Activated CD4-positive, alpha-beta T cell treated with anti-CD3 and anti-CD28 coated beads, Interleukin-2, Interleukin-6, amounts not matched to agents 100 ng/mL and 50 ng/mL, durations not matched to agents 16 hours and 8 hours (primary cell): Measurements from ENCODE around the gene PTPN4.
"Not testable (repeated sequence)": the region's sequence is repeated elsewhere in the genome, so short reads cannot be mapped to it uniquely, and the experiment has no call there.

Source experiments
- DNase-seq: peaks from one replicate; pipeline ENCODE4 v3.0.0-alpha.2; 2020

The PTPN4 gene

GRCh38 chr2:119769645-119770044 is 9.9 kb downstream of the PTPN4 start:
- DNase-seq = no peak

DNA sequence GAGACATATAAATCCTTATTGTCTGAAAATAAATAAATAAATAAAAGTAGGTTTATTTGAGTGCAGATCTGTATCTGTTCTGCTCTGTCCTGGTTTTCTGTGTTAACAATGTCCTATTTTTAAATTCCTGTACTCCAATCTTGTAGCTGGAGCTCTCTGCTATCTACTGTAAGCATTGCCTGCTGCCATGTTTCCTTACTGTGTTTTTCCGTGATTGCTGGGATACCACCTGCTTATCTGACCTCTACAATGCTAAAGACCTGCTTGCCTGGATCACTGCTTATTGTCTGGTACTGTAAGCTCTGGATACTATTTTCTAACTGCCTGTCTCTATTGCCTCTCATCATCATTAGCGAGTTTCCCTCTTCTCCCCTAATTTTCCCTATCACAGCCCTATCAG is 11.6 kb downstream of the PTPN4 start:
- no peak for DNase-seq

- no peak for DNase-seq
Observed at GRCh38 chr2:119772128-119772527, 12.4 kb downstream of the PTPN4 start.

DNA sequence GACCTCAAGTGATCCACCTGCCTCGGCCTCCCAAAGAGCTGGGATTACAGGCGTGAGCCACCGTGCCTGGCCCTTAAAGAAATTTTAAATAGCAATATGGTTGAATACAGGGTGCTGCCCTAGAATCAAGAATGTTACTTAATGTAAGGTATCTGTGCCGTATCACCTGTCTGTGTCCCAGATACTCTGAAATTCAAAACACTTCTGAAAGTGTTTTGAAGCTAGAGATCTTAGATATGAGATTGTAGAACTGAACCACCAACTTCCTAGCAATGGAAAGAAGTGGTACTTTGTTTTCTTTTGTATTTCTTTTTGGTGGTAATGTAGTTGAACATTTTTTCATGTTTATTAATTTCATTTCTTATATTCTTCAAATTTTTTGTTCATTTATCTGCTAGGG is 13.0 kb downstream of the PTPN4 start:
- DNase-seq = no peak

DNA sequence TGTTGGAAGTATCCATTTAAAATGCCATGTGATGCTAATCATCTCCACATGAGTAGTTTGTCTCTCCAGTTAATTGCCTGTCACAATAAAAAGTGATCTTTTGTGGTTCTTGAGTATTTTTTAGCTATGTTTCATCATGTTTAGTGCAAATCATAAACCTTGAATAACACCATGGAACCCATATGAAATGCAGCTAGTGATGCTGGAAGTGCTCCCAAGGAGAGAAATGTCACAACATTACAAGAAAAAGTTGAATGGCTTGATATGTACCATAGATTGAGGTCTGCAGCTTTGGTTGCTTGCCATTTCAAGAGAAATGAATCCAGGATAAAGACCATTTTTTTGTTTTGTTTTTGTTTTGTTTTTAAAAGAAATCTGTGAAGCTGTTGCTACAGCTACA is 14.3 kb downstream of the PTPN4 start:
- DNase-seq = no peak

DNA sequence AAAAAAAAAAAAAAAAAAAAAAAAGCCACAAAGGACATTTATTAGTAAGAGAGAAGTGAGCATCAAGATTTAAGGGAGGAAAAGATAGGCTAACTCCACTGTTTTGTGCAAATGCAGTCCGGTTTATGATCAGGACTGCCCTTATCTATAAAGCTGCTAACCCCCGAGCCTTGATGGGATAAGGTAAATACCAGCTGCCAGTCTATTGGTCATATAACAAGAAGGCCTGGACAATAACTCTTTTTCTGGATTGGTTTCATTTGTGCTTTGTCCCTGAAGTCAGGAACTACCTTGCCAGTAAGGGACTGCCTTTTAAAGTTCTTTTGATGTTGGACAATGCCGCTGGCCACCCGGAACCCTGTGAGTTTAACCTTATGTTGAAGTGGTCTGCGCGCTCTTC is 15.4 kb downstream of the PTPN4 start:
- DNase-seq = no peak

- no peak for DNase-seq
Observed at GRCh38 chr2:119782308-119783027, 22.7 kb downstream of the PTPN4 start.

- no peak for DNase-seq
Observed at GRCh38 chr2:119784876-119785275, 25.2 kb downstream of the PTPN4 start.

GRCh38 chr2:119786295-119786694 is 26.6 kb downstream of the PTPN4 start:
- DNase-seq = no peak

DNA sequence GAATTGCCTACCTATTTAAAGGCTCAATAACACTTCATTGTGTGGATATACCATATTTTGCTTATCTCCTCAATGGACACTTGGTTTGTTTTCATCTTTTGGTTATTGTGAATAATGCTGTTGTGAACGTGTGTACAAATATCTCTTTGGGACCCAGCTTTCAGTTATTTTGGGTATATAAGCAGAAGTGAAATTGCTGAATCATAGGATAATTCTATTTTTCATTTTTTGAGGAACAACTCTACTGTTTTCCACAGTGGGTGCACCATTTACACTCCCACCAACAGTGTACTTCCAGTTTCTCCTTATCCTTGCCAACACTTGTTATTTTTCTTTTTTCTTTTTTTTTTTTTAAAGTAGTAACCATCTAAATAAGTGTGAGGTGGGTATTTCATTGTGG is 29.0 kb downstream of the PTPN4 start:
- no peak for DNase-seq

DNA sequence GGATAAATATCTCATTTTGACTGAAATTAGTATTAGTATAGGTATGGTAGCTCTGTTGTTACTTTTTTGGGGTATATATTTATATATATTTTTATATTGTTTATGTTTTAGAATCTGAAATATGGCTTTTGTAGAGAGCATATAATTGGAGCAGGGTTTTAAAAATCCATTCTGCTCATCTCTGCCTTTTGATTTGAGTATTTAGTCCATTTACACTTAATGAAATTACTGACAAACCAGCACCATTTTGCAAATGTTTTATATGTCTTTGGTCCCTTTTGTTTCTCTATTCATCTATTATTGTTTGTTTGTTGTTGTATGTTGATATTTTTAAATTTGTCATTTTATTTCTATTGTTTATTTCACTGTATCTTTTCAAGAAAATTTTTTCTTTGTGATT is 30.7 kb downstream of the PTPN4 start:
- DNase-seq = no peak

- no peak for DNase-seq
Observed at GRCh38 chr2:119792907-119793312, 33.2 kb downstream of the PTPN4 start.

DNA sequence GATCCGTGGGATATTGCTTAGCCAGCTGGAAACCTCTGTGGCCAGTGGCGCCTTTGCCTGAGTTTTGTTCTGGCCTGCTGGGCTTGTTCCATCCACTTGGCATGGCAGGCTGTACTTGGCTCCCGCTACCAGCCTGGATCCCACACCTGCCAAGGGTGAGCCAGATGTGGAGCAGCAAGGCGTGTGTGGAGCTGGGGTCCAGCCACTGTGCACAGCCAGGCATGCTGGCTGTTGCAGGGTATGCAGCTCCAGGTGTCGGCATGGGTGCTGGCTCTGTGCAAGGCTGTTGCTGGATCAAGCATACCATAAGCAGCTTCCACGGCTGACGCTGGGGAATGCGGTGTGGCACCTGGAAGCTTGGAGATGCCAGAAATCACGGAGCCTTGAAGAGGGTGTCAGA is 34.5 kb downstream of the PTPN4 start:
- no peak for DNase-seq

DNA sequence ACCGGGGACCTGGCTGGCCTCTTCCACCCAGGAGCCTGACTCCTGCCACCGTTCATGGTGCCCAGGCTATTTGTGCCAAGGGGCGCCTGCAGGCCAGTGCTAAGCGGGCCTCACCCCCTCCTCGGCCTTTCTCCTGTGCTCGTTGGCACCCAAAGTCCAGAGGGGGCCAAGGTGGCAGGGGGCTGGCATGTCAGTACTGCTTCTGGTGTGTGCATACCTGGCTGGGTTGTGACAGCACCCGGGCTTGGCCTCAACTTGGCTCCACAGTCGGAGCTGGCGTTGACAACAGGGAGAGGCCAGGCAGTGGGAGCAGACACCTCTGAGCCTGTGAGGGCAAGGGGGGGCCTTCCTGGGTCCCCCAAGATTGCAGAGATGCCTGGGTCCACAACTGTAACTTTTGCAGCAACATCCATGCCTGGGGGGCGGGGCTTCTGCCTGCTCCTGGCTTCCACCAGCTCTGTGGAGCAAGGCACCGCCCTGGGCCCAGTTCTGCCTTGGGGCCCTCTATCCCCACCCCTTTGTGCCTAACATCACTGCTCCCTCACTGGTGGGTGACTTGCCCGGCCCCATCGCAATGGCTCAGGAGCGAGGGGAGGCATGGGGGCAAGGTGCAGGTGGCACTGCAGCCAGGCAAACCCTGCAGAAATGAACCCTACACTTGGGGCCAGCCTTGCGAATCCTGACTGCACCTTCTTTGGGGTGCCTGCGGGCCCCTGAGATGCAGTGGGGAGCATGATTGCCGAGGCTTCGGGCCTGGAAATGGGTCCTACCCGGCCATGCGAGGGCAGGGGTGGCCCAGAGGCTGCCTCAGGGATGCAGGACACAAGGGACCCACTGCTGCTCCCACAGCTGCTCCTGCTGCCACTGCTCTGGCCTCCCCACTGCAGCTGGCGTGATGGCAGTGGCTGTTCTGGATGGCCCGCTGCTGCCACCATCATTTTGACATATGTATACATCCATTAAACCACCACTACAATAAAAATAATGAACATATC is 35.9 kb downstream of the PTPN4 start:
- no peak for DNase-seq

DNA sequence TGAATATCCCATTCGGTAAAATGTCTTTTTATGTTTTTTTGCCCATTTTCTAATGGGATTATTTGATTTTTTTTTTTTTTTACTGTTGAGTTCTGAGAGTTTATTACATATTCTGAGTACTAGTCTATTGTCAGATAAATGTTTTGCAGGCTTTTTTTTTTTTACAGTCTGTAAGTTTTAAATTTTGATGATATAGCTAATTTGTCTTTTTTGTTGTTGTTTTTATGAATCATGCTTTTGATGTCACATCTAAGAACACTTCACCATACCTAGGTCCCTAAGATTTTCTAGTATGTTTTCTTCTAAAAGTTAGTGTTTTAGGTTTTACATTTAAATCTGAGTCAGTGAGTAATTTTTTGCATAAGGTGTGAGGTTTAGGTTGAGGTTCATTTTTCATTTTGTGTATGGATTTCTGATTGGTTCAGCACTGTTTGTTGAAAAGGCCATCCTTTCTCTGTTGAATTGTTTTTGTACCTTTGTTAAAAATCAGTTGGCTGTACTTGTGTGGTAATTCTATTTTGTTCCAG is 40.7 kb downstream of the PTPN4 start:
- no peak for DNase-seq

- no peak for DNase-seq
Observed at GRCh38 chr2:119801040-119801439, 41.3 kb downstream of the PTPN4 start.

- not testable (repeated sequence) for DNase-seq
Observed at GRCh38 chr2:119801989-119802388, 42.3 kb downstream of the PTPN4 start.

GRCh38 chr2:119803101-119803500 is 43.4 kb downstream of the PTPN4 start:
- DNase-seq = no peak

DNA sequence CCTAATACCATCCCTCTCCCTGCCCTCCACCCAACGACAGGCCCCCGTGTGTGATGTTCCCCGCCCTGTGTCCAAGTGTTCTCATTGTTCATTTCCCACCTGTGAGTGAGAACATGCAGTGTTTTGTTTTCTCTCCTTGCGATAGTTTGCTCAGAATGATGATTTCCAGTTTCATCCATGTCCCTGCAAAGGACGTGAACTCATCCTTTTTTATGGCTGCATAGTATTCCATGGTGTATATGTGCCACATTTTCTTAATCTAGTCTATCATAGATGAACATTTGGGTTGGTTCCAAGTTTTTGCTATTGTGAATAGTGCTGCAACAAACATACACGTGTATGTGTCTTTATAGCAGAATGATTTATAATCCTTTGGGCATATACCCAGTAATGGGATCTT is 44.7 kb downstream of the PTPN4 start:
- DNase-seq = not testable (repeated sequence)

- DNase-seq = no peak
Observed at GRCh38 chr2:119808516-119809147, 48.9 kb downstream of the PTPN4 start.

DNA sequence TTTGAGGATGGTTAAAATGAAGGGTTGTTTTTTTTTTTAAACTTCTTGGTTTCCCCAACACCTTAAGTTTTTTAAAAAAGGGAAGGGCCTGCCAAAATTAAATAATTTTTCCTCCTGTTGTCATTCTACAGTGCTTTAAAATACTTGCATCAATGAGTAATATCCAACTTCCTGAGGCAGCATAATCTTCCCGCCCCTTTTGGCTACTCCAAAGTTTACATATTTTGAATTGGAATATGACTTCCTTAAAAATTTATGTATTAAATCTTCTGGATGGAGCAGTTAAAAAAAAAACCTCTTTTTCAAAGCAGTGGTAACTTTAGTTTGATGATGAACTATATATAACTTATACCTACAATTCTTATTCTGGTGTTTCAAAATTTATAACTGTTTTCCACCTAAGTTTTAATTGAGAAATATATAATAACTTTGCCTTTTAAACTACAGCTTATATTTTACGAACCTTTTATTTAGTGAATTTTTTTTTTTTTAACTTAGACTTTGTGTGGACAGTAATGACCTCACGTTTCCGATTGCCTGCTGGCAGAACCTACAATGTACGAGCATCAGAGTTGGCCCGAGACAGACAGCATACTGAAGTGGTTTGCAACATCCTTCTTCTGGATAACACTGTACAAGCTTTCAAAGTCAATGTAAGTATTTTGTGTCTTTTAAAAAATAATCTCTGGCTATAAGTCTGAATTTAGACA is 49.8 kb downstream of the PTPN4 start:
- no peak for DNase-seq

DNA sequence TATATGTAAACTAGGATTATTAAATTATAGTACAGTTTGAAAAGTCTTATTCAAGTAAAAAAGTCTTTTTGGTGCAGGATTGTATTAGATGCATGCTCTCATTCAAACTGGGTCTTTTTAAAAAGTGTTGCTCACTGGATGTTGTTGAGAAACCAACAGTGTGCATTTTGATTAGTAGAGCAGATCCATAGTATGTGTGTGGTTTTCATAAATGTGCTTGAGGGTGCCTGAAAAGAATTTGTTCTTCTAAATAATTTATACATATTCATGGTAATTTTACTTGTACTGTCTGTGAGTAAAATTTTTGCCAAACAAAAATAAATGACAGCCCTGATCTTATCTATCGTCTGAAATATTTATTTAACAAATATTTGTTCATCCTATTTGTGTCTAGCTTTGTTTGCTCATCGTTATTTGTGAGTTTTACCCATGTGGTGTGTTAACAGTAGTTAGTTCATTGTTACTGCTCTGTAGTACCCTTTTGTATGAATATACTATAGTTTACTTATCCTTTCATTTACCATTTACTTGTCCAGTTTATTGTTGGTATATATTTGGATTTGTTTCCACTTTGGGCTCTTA is 50.4 kb downstream of the PTPN4 start:
- DNase-seq = no peak
